CD4-positive, alpha-beta T cell treated with Interleukin-1 beta for 1 hour (primary cell): ENCODE measurements around the gene CAMK2N1.
"Not testable (repeated sequence)": the region's sequence is repeated elsewhere in the genome, so short reads cannot be mapped to it uniquely, and the experiment has no call there.

Source experiments
- DNase-seq, 2 donors: peaks; one replicate each; pipeline ENCODE4 v3.0.0-alpha.2; 2020 to 2022

Gene CAMK2N1

GRCh38 chr1:20485527-20486456 is at the start of gene CAMK2N1:
CAMK2N1 (minus strand) TSS chr1:20486210; CDS start chr1:20485379, 831 bp downstream.
- peak; percentile 70 to 71 for DNase-seq

GRCh38 chr1:20534659-20535417 is 48.8 kb upstream of the CAMK2N1 start:
- no peak for DNase-seq

- no peak for DNase-seq
Observed at GRCh38 chr1:20533635-20534034, 47.6 kb upstream of the CAMK2N1 start.

GRCh38 chr1:20530901-20531300 is 44.9 kb upstream of the CAMK2N1 start:
- no peak for DNase-seq

GRCh38 chr1:20530306-20530705 is 44.3 kb upstream of the CAMK2N1 start:
- no peak for DNase-seq

GRCh38 chr1:20528221-20528620 is 42.2 kb upstream of the CAMK2N1 start:
- no peak for DNase-seq

- no peak for DNase-seq
Observed at GRCh38 chr1:20526267-20526666, 40.3 kb upstream of the CAMK2N1 start.

- DNase-seq, result peak; percentile 47 to 70
Observed at GRCh38 chr1:20521960-20522861, 36.2 kb upstream of the CAMK2N1 start.

- not testable (repeated sequence) for DNase-seq
Observed at GRCh38 chr1:20519609-20520262, 33.7 kb upstream of the CAMK2N1 start.

GRCh38 chr1:20511518-20512428 is 25.8 kb upstream of the CAMK2N1 start:
- DNase-seq, result no peak

- DNase-seq, result no peak
Observed at GRCh38 chr1:20508411-20508771, 22.4 kb upstream of the CAMK2N1 start.

GRCh38 chr1:20507564-20508410 is 21.8 kb upstream of the CAMK2N1 start, which contains the start of gene MUL1:
MUL1 (minus strand) TSS chr1:20508151; CDS start chr1:20508024, 127 bp downstream.
- DNase-seq, result peak; percentile 92

- no peak for DNase-seq
Observed at GRCh38 chr1:20507248-20507563, 21.2 kb upstream of the CAMK2N1 start.

GRCh38 chr1:20505488-20505887 is 19.5 kb upstream of the CAMK2N1 start:
- DNase-seq, result no peak

- no peak for DNase-seq
Observed at GRCh38 chr1:20500716-20501115, 14.7 kb upstream of the CAMK2N1 start.

- DNase-seq, result no peak
Observed at GRCh38 chr1:20499718-20500117, 13.7 kb upstream of the CAMK2N1 start.

- DNase-seq, result no peak
Observed at GRCh38 chr1:20499105-20499504, 13.1 kb upstream of the CAMK2N1 start.

GRCh38 chr1:20498116-20498515 is 12.1 kb upstream of the CAMK2N1 start:
- no peak for DNase-seq

GRCh38 chr1:20497506-20497905 is 11.5 kb upstream of the CAMK2N1 start:
- no peak for DNase-seq

GRCh38 chr1:20496725-20497383 is 10.8 kb upstream of the CAMK2N1 start:
- DNase-seq, result not testable (repeated sequence)
